HepG2 (cell line): ENCODE results near the gene UCK2. TPM values are rescaled to one million over a fixed set of nuclear protein-coding genes. Genes with fewer than 3 reads are reported as not detected.

ENCODE experiments used
- ARNT ChIP-seq: fragments of 450-650 bp; IDR thresholded peaks from 2 replicates; pipeline ENCODE4 v1.6.1; 2017
- ATAD3A ChIP-seq: sonication (generic); formaldehyde crosslinking; IDR thresholded peaks from 2 replicates; pipeline ENCODE4 v1.4.0; 2020; ENCODE audit warnings: missing genetic modification reagents
- FOSL1 ChIP-seq: sonication (generic); formaldehyde crosslinking; IDR thresholded peaks from 2 replicates; pipeline ENCODE4 v1.9.0; 2021; ENCODE audit warnings: missing genetic modification reagents, borderline replicate concordance
- MEF2D ChIP-seq: sonication (generic); formaldehyde crosslinking; IDR thresholded peaks from 2 replicates; pipeline ENCODE4 v1.5.1; 2020; ENCODE audit warnings: mild to moderate bottlenecking, missing genetic modification reagents
- NCOA2 ChIP-seq: sonication (generic); formaldehyde crosslinking; IDR thresholded peaks from 2 replicates; pipeline ENCODE4 v1.8.0; 2022; ENCODE audit warnings: inconsistent platforms
- PRPF4 ChIP-seq: fragments of 200-400 bp; formaldehyde crosslinking; IDR thresholded peaks from 2 replicates; pipeline ENCODE4 v1.6.1; 2016; ENCODE audit warnings: low read length, low read depth; ENCODE audit not compliant: poor library complexity, severe bottlenecking
- ZNF350 ChIP-seq: sonication (generic); formaldehyde crosslinking; IDR thresholded peaks from 2 replicates; pipeline ENCODE4 v1.4.0; 2020; ENCODE audit warnings: mild to moderate bottlenecking, low read depth, missing genetic modification reagents, borderline replicate concordance
- ZNF446 ChIP-seq: sonication (generic); formaldehyde crosslinking; IDR thresholded peaks from 2 replicates; pipeline ENCODE4 v1.5.0; 2020; ENCODE audit warnings: mild to moderate bottlenecking, missing genetic modification reagents
- ZNF879 ChIP-seq: sonication (generic); formaldehyde crosslinking; IDR thresholded peaks from 2 replicates; pipeline ENCODE4 v1.8.1; 2023; ENCODE audit warnings: missing genetic modification reagents
- polyA plus RNA-seq, 8 experiments: library from polyadenylated mRNA; depleted of rRNA in 3 of 8; stranded (reverse) in 7 of 8; unstranded in 1 of 8; fragments of >200 nt; fragmentation: Illumina TruSeq in 4 of 8; extraction: Trizol in 4 of 8; gene quantifications; 2 replicates each; pipeline versions ENCODE4 v1.2.1 to v1.2.3, GENCODE V29; 2011 to 2016; ENCODE audit warnings: low read depth in 4 of 8, missing spikeins in 1 of 8, mixed read lengths in 1 of 8; ENCODE audit not compliant: insufficient read depth in 1 of 8
- total RNA-seq, 5 experiments: library from RNA; depleted of rRNA; stranded (reverse); fragments of >200 nt; fragmentation: Illumina TruSeq; extraction: Trizol; gene quantifications; 2 replicates each; pipeline ENCODE4 v1.2.3, GENCODE V29; 2016; ENCODE audit warnings: low read depth in 1 of 5
- TF ChIP-seq, protein P1 (sequence below): sonication (generic); formaldehyde crosslinking; IDR thresholded peaks from 2 replicates; pipeline ENCODE4 v1.4.0; 2020; ENCODE audit warnings: missing genetic modification reagents, mild to moderate bottlenecking, borderline replicate concordance
- TF ChIP-seq, protein P2 (sequence below): sonication (generic); formaldehyde crosslinking; IDR thresholded peaks from 2 replicates; pipeline ENCODE4 v1.9.0; 2021; ENCODE audit warnings: missing genetic modification reagents, mild to moderate bottlenecking, borderline replicate concordance
- TF ChIP-seq, protein P3 (sequence below): sonication (generic); formaldehyde crosslinking; IDR thresholded peaks from 2 replicates; pipeline ENCODE4 v1.4.0; 2020; ENCODE audit warnings: missing genetic modification reagents
- TF ChIP-seq, protein P4 (sequence below): sonication (generic); formaldehyde crosslinking; IDR thresholded peaks from 2 replicates; pipeline ENCODE4 v1.4.0; 2020; ENCODE audit warnings: low read depth, missing genetic modification reagents
- TF ChIP-seq, protein P5 (sequence below): sonication (generic); formaldehyde crosslinking; IDR thresholded peaks from 2 replicates; pipeline ENCODE4 v1.8.0; 2022; ENCODE audit warnings: mild to moderate bottlenecking, missing genetic modification reagents, moderate library complexity
- TF ChIP-seq, protein P6 (sequence below): sonication (generic); formaldehyde crosslinking; IDR thresholded peaks from 2 replicates; pipeline ENCODE4 v1.5.1; 2020; ENCODE audit warnings: mild to moderate bottlenecking, missing genetic modification reagents, moderate library complexity

The UCK2 gene
- total and polyA plus RNA-seq, 2 of the 13 experiments (the other 11 are each of a cell fraction or from before 2014, with no cell fraction given), result 64.3 to 78.0 TPM

DNA sequence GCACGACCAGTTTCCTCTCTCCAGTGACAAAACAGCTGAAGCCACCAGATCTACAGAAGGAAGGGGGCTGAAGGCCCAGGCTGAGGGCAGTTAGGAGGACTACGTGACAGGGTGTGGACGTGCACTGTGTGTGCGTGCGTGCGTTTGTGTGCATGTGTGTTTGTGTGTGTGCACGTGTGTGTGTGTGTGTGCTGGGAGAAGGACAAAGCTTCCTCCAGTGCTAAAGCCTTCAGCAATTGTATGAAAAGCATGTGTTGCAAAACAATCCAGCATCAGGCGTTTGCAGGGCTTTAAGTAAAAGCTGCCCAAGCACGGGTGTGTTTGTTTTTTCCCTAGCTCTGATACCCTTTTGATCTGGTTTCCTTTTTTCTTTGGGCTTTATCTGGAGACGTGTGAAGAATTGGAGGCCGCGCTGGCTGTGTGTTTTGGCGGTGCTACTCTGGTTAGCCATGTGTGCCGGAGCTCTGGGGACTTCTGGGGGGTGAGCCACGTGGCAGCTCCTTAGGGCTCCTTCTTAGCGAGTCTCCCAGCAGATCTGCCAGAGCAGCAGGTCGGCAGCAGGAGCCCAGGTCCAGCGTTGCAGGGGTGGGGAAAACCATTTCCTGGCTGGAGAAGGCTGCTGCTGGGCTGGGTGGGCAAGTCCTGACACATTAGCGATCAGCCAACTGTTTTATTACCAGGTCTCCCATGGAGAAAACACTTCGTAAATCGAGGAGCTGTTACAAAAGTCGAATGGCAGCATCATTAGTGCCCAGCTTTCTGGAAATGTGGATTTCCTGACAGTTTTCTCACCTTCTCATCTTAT lies 73.4 kb downstream of the UCK2 start (continued):
- TF ChIP-seq, protein P1, sequence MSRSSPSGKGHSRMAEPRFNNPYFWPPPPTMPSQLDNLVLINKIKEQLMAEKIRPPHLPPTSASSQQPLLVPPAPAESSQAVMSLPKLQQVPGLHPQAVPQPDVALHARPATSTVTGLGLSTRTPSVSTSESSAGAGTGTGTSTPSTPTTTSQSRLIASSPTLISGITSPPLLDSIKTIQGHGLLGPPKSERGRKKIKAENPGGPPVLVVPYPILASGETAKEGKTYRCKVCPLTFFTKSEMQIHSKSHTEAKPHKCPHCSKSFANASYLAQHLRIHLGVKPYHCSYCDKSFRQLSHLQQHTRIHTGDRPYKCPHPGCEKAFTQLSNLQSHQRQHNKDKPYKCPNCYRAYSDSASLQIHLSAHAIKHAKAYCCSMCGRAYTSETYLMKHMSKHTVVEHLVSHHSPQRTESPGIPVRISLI (CRISPR knock-in tag), result no peak
- TF ChIP-seq ZNF879 (CRISPR knock-in tag) (no peak), FOSL1 (peak; percentile 9; the same call in 1 of the 2 replicates), ZNF350 (0 out of 2 replicates have a peak, but pooled peaks have one; percentile 49), MEF2D (CRISPR knock-in tag) (peak; percentile 55; the same call in 1 of the 2 replicates), ZNF446 (CRISPR knock-in tag) (no peak), PRPF4 (no peak), ARNT (no peak), NCOA2 (no peak), ATAD3A (CRISPR knock-in tag) (no peak)
- TF ChIP-seq, protein P2, sequence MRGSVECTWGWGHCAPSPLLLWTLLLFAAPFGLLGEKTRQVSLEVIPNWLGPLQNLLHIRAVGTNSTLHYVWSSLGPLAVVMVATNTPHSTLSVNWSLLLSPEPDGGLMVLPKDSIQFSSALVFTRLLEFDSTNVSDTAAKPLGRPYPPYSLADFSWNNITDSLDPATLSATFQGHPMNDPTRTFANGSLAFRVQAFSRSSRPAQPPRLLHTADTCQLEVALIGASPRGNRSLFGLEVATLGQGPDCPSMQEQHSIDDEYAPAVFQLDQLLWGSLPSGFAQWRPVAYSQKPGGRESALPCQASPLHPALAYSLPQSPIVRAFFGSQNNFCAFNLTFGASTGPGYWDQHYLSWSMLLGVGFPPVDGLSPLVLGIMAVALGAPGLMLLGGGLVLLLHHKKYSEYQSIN (CRISPR knock-in tag), result no peak
- TF ChIP-seq, protein P3, sequence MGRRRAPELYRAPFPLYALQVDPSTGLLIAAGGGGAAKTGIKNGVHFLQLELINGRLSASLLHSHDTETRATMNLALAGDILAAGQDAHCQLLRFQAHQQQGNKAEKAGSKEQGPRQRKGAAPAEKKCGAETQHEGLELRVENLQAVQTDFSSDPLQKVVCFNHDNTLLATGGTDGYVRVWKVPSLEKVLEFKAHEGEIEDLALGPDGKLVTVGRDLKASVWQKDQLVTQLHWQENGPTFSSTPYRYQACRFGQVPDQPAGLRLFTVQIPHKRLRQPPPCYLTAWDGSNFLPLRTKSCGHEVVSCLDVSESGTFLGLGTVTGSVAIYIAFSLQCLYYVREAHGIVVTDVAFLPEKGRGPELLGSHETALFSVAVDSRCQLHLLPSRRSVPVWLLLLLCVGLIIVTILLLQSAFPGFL (CRISPR knock-in tag), result no peak
- TF ChIP-seq, protein P4, sequence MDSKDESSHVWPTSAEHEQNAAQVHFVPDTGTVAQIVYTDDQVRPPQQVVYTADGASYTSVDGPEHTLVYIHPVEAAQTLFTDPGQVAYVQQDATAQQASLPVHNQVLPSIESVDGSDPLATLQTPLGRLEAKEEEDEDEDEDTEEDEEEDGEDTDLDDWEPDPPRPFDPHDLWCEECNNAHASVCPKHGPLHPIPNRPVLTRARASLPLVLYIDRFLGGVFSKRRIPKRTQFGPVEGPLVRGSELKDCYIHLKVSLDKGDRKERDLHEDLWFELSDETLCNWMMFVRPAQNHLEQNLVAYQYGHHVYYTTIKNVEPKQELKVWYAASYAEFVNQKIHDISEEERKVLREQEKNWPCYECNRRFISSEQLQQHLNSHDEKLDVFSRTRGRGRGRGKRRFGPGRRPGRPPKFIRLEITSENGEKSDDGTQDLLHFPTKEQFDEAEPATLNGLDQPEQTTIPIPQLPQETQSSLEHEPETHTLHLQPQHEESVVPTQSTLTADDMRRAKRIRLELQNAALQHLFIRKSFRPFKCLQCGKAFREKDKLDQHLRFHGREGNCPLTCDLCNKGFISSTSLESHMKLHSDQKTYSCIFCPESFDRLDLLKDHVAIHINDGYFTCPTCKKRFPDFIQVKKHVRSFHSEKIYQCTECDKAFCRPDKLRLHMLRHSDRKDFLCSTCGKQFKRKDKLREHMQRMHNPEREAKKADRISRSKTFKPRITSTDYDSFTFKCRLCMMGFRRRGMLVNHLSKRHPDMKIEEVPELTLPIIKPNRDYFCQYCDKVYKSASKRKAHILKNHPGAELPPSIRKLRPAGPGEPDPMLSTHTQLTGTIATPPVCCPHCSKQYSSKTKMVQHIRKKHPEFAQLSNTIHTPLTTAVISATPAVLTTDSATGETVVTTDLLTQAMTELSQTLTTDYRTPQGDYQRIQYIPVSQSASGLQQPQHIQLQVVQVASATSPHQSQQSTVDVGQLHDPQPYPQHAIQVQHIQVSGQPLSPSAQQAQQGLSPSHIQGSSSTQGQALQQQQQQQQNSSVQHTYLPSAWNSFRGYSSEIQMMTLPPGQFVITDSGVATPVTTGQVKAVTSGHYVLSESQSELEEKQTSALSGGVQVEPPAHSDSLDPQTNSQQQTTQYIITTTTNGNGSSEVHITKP (CRISPR knock-in tag), result no peak
- TF ChIP-seq, protein P5, sequence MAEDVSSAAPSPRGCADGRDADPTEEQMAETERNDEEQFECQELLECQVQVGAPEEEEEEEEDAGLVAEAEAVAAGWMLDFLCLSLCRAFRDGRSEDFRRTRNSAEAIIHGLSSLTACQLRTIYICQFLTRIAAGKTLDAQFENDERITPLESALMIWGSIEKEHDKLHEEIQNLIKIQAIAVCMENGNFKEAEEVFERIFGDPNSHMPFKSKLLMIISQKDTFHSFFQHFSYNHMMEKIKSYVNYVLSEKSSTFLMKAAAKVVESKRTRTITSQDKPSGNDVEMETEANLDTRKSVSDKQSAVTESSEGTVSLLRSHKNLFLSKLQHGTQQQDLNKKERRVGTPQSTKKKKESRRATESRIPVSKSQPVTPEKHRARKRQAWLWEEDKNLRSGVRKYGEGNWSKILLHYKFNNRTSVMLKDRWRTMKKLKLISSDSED, result no peak
- TF ChIP-seq, protein P6, sequence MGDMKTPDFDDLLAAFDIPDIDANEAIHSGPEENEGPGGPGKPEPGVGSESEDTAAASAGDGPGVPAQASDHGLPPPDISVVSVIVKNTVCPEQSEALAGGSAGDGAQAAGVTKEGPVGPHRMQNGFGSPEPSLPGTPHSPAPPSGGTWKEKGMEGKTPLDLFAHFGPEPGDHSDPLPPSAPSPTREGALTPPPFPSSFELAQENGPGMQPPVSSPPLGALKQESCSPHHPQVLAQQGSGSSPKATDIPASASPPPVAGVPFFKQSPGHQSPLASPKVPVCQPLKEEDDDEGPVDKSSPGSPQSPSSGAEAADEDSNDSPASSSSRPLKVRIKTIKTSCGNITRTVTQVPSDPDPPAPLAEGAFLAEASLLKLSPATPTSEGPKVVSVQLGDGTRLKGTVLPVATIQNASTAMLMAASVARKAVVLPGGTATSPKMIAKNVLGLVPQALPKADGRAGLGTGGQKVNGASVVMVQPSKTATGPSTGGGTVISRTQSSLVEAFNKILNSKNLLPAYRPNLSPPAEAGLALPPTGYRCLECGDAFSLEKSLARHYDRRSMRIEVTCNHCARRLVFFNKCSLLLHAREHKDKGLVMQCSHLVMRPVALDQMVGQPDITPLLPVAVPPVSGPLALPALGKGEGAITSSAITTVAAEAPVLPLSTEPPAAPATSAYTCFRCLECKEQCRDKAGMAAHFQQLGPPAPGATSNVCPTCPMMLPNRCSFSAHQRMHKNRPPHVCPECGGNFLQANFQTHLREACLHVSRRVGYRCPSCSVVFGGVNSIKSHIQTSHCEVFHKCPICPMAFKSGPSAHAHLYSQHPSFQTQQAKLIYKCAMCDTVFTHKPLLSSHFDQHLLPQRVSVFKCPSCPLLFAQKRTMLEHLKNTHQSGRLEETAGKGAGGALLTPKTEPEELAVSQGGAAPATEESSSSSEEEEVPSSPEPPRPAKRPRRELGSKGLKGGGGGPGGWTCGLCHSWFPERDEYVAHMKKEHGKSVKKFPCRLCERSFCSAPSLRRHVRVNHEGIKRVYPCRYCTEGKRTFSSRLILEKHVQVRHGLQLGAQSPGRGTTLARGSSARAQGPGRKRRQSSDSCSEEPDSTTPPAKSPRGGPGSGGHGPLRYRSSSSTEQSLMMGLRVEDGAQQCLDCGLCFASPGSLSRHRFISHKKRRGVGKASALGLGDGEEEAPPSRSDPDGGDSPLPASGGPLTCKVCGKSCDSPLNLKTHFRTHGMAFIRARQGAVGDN (CRISPR knock-in tag), result peak; percentile 91
